Breast epithelium (tissue), 4 donors: ENCODE data around the gene RAPGEF1. TPM values are rescaled to one million over a fixed set of nuclear protein-coding genes. Genes with fewer than 3 reads are reported as not detected.
"Not testable (repeated sequence)": the region's sequence is repeated elsewhere in the genome, so short reads cannot be mapped to it uniquely, and the experiment has no call there.

ENCODE experiments used
- DNase-seq, 2 donors: peaks; one replicate each; pipeline ENCODE4 v3.0.0-alpha.2; 2019; ENCODE audit warnings: low spot score in 2 of 2
- H3K27ac ChIP-seq, 2 donors: fragments of 200-600 bp; sonication (generic) in 1 of 2; one replicate each; pipeline ENCODE4 v1.5.1; 2016 to 2019; ENCODE audit warnings: mild to moderate bottlenecking in 1 of 2
- H3K27me3 ChIP-seq, 2 donors: fragments of 200-600 bp; sonication (generic) in 1 of 2; one replicate each; pipeline versions ENCODE4 v1.5.1 to v1.6.0; 2017 to 2019; ENCODE audit warnings: control low read depth in 1 of 2, mild to moderate bottlenecking in 1 of 2
- H3K36me3 ChIP-seq: fragments of 200-600 bp; one replicate; pipeline ENCODE4 v1.5.1; 2019
- H3K4me1 ChIP-seq, 2 donors: fragments of 200-600 bp; sonication (generic); one replicate each; pipeline ENCODE4 v1.5.1; 2016 to 2019; ENCODE audit warnings: control low read depth in 1 of 2
- H3K4me3 ChIP-seq, 3 donors: fragments of 200-600 bp; sonication (generic); 1 replicate in 2 of 3; 2 replicates in 1 of 3; pipeline ENCODE4 v1.5.1; 2016 to 2019; ENCODE audit warnings: mild to moderate bottlenecking in 3 of 3, moderate library complexity in 2 of 3
- H3K9me3 ChIP-seq, 2 donors: fragments of 200-600 bp; sonication (generic) in 1 of 2; one replicate each; pipeline ENCODE4 v1.5.1; 2016 to 2019; ENCODE audit warnings: control low read depth in 1 of 2
- POLR2A ChIP-seq: fragments of 450-650 bp; IDR thresholded peaks from one replicate; pipeline ENCODE4 v1.6.1; 2016; ENCODE audit warnings: antibody characterized with exemption, mild to moderate bottlenecking, moderate library complexity
- POLR2AphosphoS5 ChIP-seq, 3 donors: sonication (generic); formaldehyde crosslinking; IDR thresholded peaks; one replicate each; pipeline ENCODE4 v1.6.1; 2017; ENCODE audit warnings: antibody characterized with exemption in 3 of 3
- intact Hi-C: fragments of 100-400 bp; cut with DNase I; formaldehyde crosslinking; loops from one replicate; pipeline ENCODE4 v1.15.1; 2023; ENCODE audit warnings: low total_unique reads
- total RNA-seq, 3 donors: library from RNA; depleted of rRNA; stranded (reverse); fragments of >200 nt; gene quantifications; one replicate each; pipeline ENCODE4 v1.1.0, GENCODE V29; 2016
- TF ChIP-seq, protein P1 (sequence below), 3 donors: fragments of 450-650 bp; IDR thresholded peaks; one replicate each; pipeline ENCODE4 v1.5.1; 2016 to 2017; ENCODE audit warnings: antibody characterized with exemption in 3 of 3, mild to moderate bottlenecking in 3 of 3, moderate library complexity in 3 of 3

RAPGEF1 gene
- total RNA-seq, 3 donors from 2014 or later: 35.3 to 38.0 (median 37.3) TPM

DNA sequence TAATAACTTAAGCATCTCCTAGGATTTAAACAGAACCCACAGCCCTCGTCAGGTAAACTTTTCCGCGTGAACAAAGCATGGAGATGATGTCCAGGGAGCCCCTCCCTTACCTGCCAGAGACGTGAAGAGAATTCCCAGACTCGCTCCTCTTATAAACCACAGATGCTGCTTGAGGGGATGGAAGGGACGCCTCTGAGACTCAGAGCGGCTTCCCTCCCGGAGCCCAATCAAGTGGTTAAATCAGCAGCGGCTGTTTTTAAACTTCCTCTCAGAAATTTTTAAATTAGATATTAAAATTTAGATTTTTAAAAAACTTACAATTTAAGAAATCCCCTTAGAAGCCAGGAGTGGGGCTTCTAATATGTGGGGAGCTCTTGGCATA is 71.8 kb downstream of the RAPGEF1 start:
- no peak overlapping the region for H3K4me3 ChIP-seq
- no peaks in the 10 kb centered on the region for H3K9me3 ChIP-seq
- DNase-seq: no peak
- peaks cover 0 to 9% of the 10 kb centered on the region in 2 donors for H3K4me1 ChIP-seq
- TF ChIP-seq, protein P1, sequence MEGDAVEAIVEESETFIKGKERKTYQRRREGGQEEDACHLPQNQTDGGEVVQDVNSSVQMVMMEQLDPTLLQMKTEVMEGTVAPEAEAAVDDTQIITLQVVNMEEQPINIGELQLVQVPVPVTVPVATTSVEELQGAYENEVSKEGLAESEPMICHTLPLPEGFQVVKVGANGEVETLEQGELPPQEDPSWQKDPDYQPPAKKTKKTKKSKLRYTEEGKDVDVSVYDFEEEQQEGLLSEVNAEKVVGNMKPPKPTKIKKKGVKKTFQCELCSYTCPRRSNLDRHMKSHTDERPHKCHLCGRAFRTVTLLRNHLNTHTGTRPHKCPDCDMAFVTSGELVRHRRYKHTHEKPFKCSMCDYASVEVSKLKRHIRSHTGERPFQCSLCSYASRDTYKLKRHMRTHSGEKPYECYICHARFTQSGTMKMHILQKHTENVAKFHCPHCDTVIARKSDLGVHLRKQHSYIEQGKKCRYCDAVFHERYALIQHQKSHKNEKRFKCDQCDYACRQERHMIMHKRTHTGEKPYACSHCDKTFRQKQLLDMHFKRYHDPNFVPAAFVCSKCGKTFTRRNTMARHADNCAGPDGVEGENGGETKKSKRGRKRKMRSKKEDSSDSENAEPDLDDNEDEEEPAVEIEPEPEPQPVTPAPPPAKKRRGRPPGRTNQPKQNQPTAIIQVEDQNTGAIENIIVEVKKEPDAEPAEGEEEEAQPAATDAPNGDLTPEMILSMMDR (IDR thresholded peaks at IDR 0.05): no peak
- TF ChIP-seq POLR2A: no peak
- no peak for TF ChIP-seq POLR2AphosphoS5 (IDR thresholded peaks at IDR 0.05)
- no peaks in the 10 kb centered on the region for H3K27me3 ChIP-seq
- no peaks in the 10 kb centered on the region for H3K36me3 ChIP-seq
- intact Hi-C loops: no loop called here
- H3K27ac ChIP-seq: peak overlapping the region in 1 of 2 donors; percentile 65

GRCh38 chr9:131667576-131667975 is 72.3 kb downstream of the RAPGEF1 start:
- Histone ChIP-seq H3K9me3 (no peaks in the 10 kb centered on the region), H3K36me3 (no peaks in the 10 kb centered on the region), H3K4me1 (peaks cover 0 to 9% of the 10 kb centered on the region in 2 donors), H3K27ac (peak overlapping the region; percentile 20 to 65), H3K27me3 (no peaks in the 10 kb centered on the region), H3K4me3 (no peak overlapping the region)
- intact Hi-C loops: no loop called here
- TF ChIP-seq, protein P1 (IDR thresholded peaks at IDR 0.05): no peak
- TF ChIP-seq POLR2AphosphoS5 (IDR thresholded peaks at IDR 0.05): no peak
- no peak for TF ChIP-seq POLR2A
- no peak for DNase-seq

- no peaks in the 10 kb centered on the region for H3K27me3 ChIP-seq
- H3K36me3 ChIP-seq: no peaks in the 10 kb centered on the region
- peaks cover 0 to 9% of the 10 kb centered on the region in 2 donors for H3K4me1 ChIP-seq
- intact Hi-C loops: no loop called here
- peak overlapping the region in 1 of 2 donors; percentile 20 for H3K27ac ChIP-seq
- DNase-seq: no peak
- no peak overlapping the region for H3K4me3 ChIP-seq
- H3K9me3 ChIP-seq: no peaks in the 10 kb centered on the region
- TF ChIP-seq POLR2AphosphoS5 (IDR thresholded peaks at IDR 0.05) (no peak), POLR2A (no peak)
- TF ChIP-seq, protein P1 (IDR thresholded peaks at IDR 0.05): no peak
Measured at GRCh38 chr9:131666774-131667173, 73.1 kb downstream of the RAPGEF1 start.

- H3K9me3 ChIP-seq: no peaks in the 10 kb centered on the region
- intact Hi-C loops: no loop called here
- H3K27ac ChIP-seq: no peak overlapping the region
- no peaks in the 10 kb centered on the region for H3K27me3 ChIP-seq
- H3K4me3 ChIP-seq: no peak overlapping the region
- DNase-seq: no peak
- H3K4me1 ChIP-seq: peaks cover 0 to 9% of the 10 kb centered on the region in 2 donors
- TF ChIP-seq POLR2A (no peak), POLR2AphosphoS5 (IDR thresholded peaks at IDR 0.05) (no peak)
- TF ChIP-seq, protein P1 (IDR thresholded peaks at IDR 0.05): no peak
- H3K36me3 ChIP-seq: no peaks in the 10 kb centered on the region
Measured at GRCh38 chr9:131666029-131666428, 73.8 kb downstream of the RAPGEF1 start.

DNA sequence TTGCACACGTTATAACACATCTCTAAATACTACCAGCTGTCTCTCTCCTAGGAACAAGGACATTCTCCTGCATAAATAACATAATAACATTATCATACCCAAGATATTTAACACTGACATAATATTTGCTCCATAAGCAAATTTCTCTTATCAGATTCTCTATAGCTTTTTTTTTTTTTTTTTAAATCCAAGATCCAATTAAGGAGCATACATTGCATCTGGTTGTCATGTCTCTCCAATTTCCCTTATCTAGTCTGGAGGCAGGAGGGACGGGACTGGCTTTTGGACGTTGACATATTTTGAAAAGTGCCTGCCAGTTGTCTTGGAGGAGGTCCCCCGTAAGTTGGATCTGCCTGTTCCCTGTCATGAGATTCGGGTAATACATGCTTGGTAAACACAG is 76.6 kb downstream of the RAPGEF1 start:
- intact Hi-C loops: no loop called here
- TF ChIP-seq POLR2AphosphoS5 (IDR thresholded peaks at IDR 0.05) (no peak), POLR2A (no peak)
- TF ChIP-seq, protein P1 (IDR thresholded peaks at IDR 0.05): no peak
- no peak overlapping the region for H3K4me3 ChIP-seq
- no peak overlapping the region for H3K27ac ChIP-seq
- no peaks in the 10 kb centered on the region for H3K27me3 ChIP-seq
- H3K4me1 ChIP-seq: no peaks in the 10 kb centered on the region
- no peak for DNase-seq
- no peaks in the 10 kb centered on the region for H3K9me3 ChIP-seq
- no peaks in the 10 kb centered on the region for H3K36me3 ChIP-seq

DNA sequence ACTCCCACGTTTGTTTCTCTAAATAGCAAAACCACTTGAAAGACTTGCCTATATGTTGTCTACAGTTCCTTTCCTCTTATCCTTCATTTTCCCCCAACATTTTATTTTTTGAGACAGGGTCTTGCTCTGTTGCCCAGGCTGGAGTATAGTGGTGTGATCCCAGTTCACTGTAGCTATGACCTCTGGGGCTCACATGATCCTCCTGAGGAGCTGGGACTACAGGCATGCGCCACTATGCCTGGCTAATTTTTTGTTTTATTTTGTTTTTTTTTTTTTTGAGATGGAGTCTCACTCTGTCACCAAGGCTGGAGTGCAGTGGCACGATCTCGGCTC is 77.6 kb downstream of the RAPGEF1 start:
- H3K9me3 ChIP-seq, H3K4me1 ChIP-seq, intact Hi-C loops, H3K27ac ChIP-seq, H3K36me3 ChIP-seq, H3K27me3 ChIP-seq, DNase-seq, H3K4me3 ChIP-seq: not testable (repeated sequence)
